HL-60 (cell line): ENCODE results near the gene TSPAN6.

Experiments
- DNase-seq, 2 experiments: peaks; one replicate each; pipeline ENCODE4 v3.0.0-alpha.2; 2010 to 2020; ENCODE audit warnings: low read depth in 1 of 2, low spot score in 1 of 2
- H3K27ac ChIP-seq: fragments of 250-450 bp; sonication (Bioruptor Pico); replicated peaks from 2 replicates; pipeline ENCODE4 v1.5.1; 2020; ENCODE audit warnings: mild to moderate bottlenecking, moderate library complexity
- H3K27me3 ChIP-seq: fragments of 250-450 bp; sonication (Bioruptor Pico); 2 replicates; pipeline ENCODE4 v1.5.1; 2021; ENCODE audit warnings: mild to moderate bottlenecking, moderate library complexity; ENCODE audit not compliant: insufficient read depth, poor library complexity, severe bottlenecking
- H3K4me3 ChIP-seq: replicated peaks from 2 replicates; pipeline ENCODE4 v1.5.1; 2011; ENCODE audit warnings: mild to moderate bottlenecking, control low read depth, low read length; ENCODE audit not compliant: insufficient read depth
- GABPA ChIP-seq: IDR thresholded peaks from 2 replicates; pipeline ENCODE4 v1.6.1; 2012; ENCODE audit warnings: low read depth
- POLR2AphosphoS5 ChIP-seq: IDR thresholded peaks from 2 replicates; pipeline ENCODE4 v1.6.1; 2012; ENCODE audit warnings: low read depth
- SPI1 ChIP-seq: IDR thresholded peaks from 2 replicates; pipeline ENCODE4 v1.6.1; 2012; ENCODE audit warnings: low read depth, mild to moderate bottlenecking, borderline replicate concordance
- TF ChIP-seq, protein P1 (sequence below): IDR thresholded peaks from one replicate; pipeline ENCODE4 v1.5.1; 2011; ENCODE audit warnings: low read length, control low read depth, inconsistent platforms; ENCODE audit not compliant: insufficient read depth
- TF ChIP-seq, protein P2 (sequence below): IDR thresholded peaks from 2 replicates; pipeline ENCODE4 v1.6.1; 2012; ENCODE audit warnings: low read depth; ENCODE audit not compliant: insufficient replicate concordance

TSPAN6 gene

DNA sequence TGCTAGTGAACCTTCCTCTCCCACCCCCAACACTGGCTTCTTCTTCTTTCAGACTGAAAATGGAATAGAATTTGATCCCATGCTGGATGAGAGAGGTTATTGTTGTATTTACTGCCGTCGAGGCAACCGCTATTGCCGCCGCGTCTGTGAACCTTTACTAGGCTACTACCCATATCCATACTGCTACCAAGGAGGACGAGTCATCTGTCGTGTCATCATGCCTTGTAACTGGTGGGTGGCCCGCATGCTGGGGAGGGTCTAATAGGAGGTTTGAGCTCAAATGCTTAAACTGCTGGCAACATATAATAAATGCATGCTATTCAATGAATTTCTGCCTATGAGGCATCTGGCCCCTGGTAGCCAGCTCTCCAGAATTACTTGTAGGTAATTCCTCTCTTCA, 37.1 kb downstream of the TSPAN6 start:
- peaks cover 3% of the 10 kb centered on the region for H3K27me3 ChIP-seq
- DNase-seq = no peak
- no peak overlapping the region for H3K4me3 ChIP-seq
- no peak overlapping the region for H3K27ac ChIP-seq
- no peak for TF ChIP-seq SPI1

DNA sequence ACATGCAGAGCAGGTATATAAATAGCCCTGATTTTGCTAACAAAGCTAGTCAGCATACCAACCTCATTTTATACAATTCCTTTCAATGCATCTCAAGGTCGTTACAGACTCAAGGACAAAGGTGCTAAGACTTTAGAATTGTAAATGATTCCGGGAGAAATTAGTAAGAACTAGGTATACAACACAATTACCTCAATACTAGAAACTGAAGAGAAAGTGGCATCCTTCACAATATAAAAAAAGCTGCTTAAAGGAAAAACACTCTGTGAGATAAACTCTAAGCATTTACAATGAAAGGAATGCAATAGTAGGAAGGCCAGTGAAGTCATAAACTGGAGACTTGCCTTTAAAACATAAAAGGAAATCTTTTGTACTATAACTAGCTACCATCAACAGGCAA, 40.0 kb downstream of the TSPAN6 start:
- Histone ChIP-seq H3K27ac (no peak overlapping the region), H3K4me3 (no peak overlapping the region), H3K27me3 (peaks cover 3% of the 10 kb centered on the region)
- TF ChIP-seq SPI1 (no peak), POLR2AphosphoS5 (no peak), GABPA (no peak)
- TF ChIP-seq, protein P1, sequence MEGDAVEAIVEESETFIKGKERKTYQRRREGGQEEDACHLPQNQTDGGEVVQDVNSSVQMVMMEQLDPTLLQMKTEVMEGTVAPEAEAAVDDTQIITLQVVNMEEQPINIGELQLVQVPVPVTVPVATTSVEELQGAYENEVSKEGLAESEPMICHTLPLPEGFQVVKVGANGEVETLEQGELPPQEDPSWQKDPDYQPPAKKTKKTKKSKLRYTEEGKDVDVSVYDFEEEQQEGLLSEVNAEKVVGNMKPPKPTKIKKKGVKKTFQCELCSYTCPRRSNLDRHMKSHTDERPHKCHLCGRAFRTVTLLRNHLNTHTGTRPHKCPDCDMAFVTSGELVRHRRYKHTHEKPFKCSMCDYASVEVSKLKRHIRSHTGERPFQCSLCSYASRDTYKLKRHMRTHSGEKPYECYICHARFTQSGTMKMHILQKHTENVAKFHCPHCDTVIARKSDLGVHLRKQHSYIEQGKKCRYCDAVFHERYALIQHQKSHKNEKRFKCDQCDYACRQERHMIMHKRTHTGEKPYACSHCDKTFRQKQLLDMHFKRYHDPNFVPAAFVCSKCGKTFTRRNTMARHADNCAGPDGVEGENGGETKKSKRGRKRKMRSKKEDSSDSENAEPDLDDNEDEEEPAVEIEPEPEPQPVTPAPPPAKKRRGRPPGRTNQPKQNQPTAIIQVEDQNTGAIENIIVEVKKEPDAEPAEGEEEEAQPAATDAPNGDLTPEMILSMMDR = no peak
- TF ChIP-seq, protein P2, sequence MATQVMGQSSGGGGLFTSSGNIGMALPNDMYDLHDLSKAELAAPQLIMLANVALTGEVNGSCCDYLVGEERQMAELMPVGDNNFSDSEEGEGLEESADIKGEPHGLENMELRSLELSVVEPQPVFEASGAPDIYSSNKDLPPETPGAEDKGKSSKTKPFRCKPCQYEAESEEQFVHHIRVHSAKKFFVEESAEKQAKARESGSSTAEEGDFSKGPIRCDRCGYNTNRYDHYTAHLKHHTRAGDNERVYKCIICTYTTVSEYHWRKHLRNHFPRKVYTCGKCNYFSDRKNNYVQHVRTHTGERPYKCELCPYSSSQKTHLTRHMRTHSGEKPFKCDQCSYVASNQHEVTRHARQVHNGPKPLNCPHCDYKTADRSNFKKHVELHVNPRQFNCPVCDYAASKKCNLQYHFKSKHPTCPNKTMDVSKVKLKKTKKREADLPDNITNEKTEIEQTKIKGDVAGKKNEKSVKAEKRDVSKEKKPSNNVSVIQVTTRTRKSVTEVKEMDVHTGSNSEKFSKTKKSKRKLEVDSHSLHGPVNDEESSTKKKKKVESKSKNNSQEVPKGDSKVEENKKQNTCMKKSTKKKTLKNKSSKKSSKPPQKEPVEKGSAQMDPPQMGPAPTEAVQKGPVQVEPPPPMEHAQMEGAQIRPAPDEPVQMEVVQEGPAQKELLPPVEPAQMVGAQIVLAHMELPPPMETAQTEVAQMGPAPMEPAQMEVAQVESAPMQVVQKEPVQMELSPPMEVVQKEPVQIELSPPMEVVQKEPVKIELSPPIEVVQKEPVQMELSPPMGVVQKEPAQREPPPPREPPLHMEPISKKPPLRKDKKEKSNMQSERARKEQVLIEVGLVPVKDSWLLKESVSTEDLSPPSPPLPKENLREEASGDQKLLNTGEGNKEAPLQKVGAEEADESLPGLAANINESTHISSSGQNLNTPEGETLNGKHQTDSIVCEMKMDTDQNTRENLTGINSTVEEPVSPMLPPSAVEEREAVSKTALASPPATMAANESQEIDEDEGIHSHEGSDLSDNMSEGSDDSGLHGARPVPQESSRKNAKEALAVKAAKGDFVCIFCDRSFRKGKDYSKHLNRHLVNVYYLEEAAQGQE = no peak
- no peak for DNase-seq

DNA sequence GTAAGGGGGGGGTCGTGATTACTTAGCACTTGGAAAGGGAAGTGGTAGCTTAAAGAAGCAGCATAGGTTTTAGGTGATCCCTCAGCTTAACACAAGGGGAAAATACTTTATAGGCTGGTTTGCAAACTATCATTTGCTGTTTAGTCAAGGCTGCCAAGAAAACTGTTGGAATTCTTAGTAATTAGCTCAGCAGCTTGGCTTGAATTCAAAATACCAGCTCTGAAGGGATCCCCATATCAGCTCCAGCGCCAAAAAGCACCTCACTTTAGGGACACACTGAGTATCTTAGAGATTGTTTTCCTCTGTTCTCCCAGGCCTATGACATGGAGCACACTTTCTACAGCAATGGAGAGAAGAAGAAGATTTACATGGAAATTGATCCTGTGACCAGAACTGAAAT, 43.0 kb downstream of the TSPAN6 start:
- no peak for DNase-seq
- Histone ChIP-seq H3K27ac (no peak overlapping the region), H3K4me3 (no peak overlapping the region), H3K27me3 (no peaks in the 10 kb centered on the region)
- TF ChIP-seq, protein P2 = no peak
- TF ChIP-seq, protein P1 = no peak

DNA sequence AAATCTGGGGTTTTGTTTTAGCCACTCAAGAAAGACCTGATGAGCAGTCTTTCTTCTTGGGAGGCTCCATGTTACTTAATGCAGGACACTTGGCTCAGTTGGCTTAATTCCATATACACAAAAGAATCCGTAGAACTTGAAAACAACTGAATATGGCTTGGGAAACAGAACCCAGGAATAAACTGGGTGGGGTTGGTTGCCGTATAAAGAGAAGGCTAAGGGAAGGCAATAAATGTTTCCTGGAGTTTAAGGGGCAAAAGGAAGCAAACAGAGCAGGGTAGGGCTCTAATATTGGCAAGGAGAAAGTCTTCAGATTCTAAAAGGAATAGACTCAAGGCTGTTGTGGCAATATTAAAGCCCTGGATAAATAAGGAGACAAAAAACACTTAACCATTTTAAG, 43.5 kb downstream of the TSPAN6 start:
- DNase-seq = no peak
- Histone ChIP-seq H3K4me3 (no peak overlapping the region), H3K27ac (no peak overlapping the region), H3K27me3 (no peaks in the 10 kb centered on the region)
- TF ChIP-seq, protein P2 = no peak
- TF ChIP-seq POLR2AphosphoS5 (no peak), SPI1 (no peak), GABPA (no peak)
- TF ChIP-seq, protein P1 = no peak
